ENCODE data around the gene LLGL2. TPM values are rescaled to one million over a fixed set of nuclear protein-coding genes. Genes with fewer than 3 reads are reported as not detected.
A peak's percentile ranks its signal among the peaks of the same experiment; 100 is the strongest.

The LLGL2 gene
- total RNA-seq, 1 donor from 2014 or later = 90.6 TPM

- no peak for TF ChIP-seq CTCF (conservative IDR thresholded peaks at IDR 0.05)
- no peaks in the 10 kb centered on the region for H3K27me3 Mint-ChIP-seq
- no peak for DNase-seq (ENCODE audit: extremely low spot score, unreplicated experiment)
- H3K4me3 Mint-ChIP-seq = no peak overlapping the region
- no peak overlapping the region for H3K27ac Mint-ChIP-seq
- no peaks in the 10 kb centered on the region for H3K9me3 Mint-ChIP-seq
- H3K4me1 Mint-ChIP-seq (ENCODE audit: unreplicated experiment) = peaks cover 5% of the 10 kb centered on the region
- no peaks in the 10 kb centered on the region for H3K36me3 Mint-ChIP-seq
Measured at GRCh38 chr17:75503976-75504346, 21.5 kb upstream of the LLGL2 start.

- Mint-ChIP-seq H3K9me3 (no peaks in the 10 kb centered on the region), H3K36me3 (no peaks in the 10 kb centered on the region), H3K4me3 (no peak overlapping the region), H3K27me3 (no peaks in the 10 kb centered on the region), H3K27ac (no peak overlapping the region), H3K4me1 (ENCODE audit: unreplicated experiment) (peaks cover 8% of the 10 kb centered on the region)
- peak; percentile 66 for TF ChIP-seq CTCF (conservative IDR thresholded peaks at IDR 0.05)
- no peak for DNase-seq (ENCODE audit: extremely low spot score, unreplicated experiment)
Measured at GRCh38 chr17:75504347-75505151, 20.9 kb upstream of the LLGL2 start.

- Mint-ChIP-seq H3K9me3 (no peaks in the 10 kb centered on the region), H3K36me3 (no peaks in the 10 kb centered on the region), H3K4me1 (ENCODE audit: unreplicated experiment) (peaks cover 11% of the 10 kb centered on the region), H3K27ac (no peak overlapping the region), H3K27me3 (no peaks in the 10 kb centered on the region), H3K4me3 (no peak overlapping the region)
- TF ChIP-seq CTCF (conservative IDR thresholded peaks at IDR 0.05) = no peak
- no peak for DNase-seq (ENCODE audit: extremely low spot score, unreplicated experiment)
Measured at GRCh38 chr17:75505152-75505409, 20.4 kb upstream of the LLGL2 start.

- Mint-ChIP-seq H3K27ac (no peak overlapping the region), H3K4me1 (ENCODE audit: unreplicated experiment) (peaks cover 11% of the 10 kb centered on the region), H3K4me3 (no peak overlapping the region), H3K27me3 (no peaks in the 10 kb centered on the region), H3K36me3 (no peaks in the 10 kb centered on the region), H3K9me3 (no peaks in the 10 kb centered on the region)
- no peak for DNase-seq (ENCODE audit: extremely low spot score, unreplicated experiment)
- TF ChIP-seq CTCF (conservative IDR thresholded peaks at IDR 0.05) = no peak
Measured at GRCh38 chr17:75505640-75506039, 19.9 kb upstream of the LLGL2 start.

GRCh38 chr17:75506134-75506533 is 19.4 kb upstream of the LLGL2 start:
- no peaks in the 10 kb centered on the region for H3K36me3 Mint-ChIP-seq
- H3K27ac Mint-ChIP-seq = no peak overlapping the region

More at GRCh38 chr17:75506134-75506533, 19.4 kb upstream of the LLGL2 start:
- no peaks in the 10 kb centered on the region for H3K9me3 Mint-ChIP-seq
- H3K4me1 Mint-ChIP-seq (ENCODE audit: unreplicated experiment) = peaks cover 11% of the 10 kb centered on the region
- H3K27me3 Mint-ChIP-seq = no peaks in the 10 kb centered on the region
- no peak overlapping the region for H3K4me3 Mint-ChIP-seq
- no peak for DNase-seq (ENCODE audit: extremely low spot score, unreplicated experiment)
- TF ChIP-seq CTCF (conservative IDR thresholded peaks at IDR 0.05) = no peak

Measured in type B pancreatic cell (in vitro differentiated cells).